ENCODE measurements around the gene HECW1.

HECW1 gene

GRCh38 chr7:43546231-43546630, 433.8 kb downstream of the HECW1 start:
- no peak for TF ChIP-seq CTCF (IDR thresholded peaks at IDR 0.05; ENCODE audit: extremely low read depth, missing control alignments)
- no peak for DNase-seq (ENCODE audit: low spot score)

GRCh38 chr7:43550427-43550826, 438.0 kb downstream of the HECW1 start:
- no peak for DNase-seq (ENCODE audit: low spot score)
- no peak for TF ChIP-seq CTCF (IDR thresholded peaks at IDR 0.05; ENCODE audit: extremely low read depth, missing control alignments)

- no peak for DNase-seq (ENCODE audit: low spot score)
- TF ChIP-seq CTCF (IDR thresholded peaks at IDR 0.05; ENCODE audit: extremely low read depth, missing control alignments), result no peak
Measured at GRCh38 chr7:43552122-43552521, 439.7 kb downstream of the HECW1 start.

- no peak for DNase-seq (ENCODE audit: low spot score)
- no peak for TF ChIP-seq CTCF (IDR thresholded peaks at IDR 0.05; ENCODE audit: extremely low read depth, missing control alignments)
Measured at GRCh38 chr7:43553999-43554398, 441.6 kb downstream of the HECW1 start.

GRCh38 chr7:43554423-43554822, 442.0 kb downstream of the HECW1 start:
- DNase-seq (ENCODE audit: low spot score), result no peak
- no peak for TF ChIP-seq CTCF (IDR thresholded peaks at IDR 0.05; ENCODE audit: extremely low read depth, missing control alignments)

- no peak for DNase-seq (ENCODE audit: low spot score)
- no peak for TF ChIP-seq CTCF (IDR thresholded peaks at IDR 0.05; ENCODE audit: extremely low read depth, missing control alignments)
Measured at GRCh38 chr7:43557831-43558495, 445.5 kb downstream of the HECW1 start.

GRCh38 chr7:43559171-43559945, 446.9 kb downstream of the HECW1 start:
- DNase-seq (ENCODE audit: low spot score), result no peak
- TF ChIP-seq CTCF (IDR thresholded peaks at IDR 0.05; ENCODE audit: extremely low read depth, missing control alignments), result no peak

All from GM20000 (cell line).